ENCODE results near the gene BTBD9. TPM values are rescaled to one million over a fixed set of nuclear protein-coding genes. Genes with fewer than 3 reads are reported as not detected.

Gene BTBD9
- total RNA-seq (10 to 100 TPM; 16.1 to 43.1 (median 29.0) TPM), polyA plus RNA-seq (1 to 10 TPM; 1.2 to 3.7 (median 1.5) TPM)
- long read RNA-seq, donor 1, result 0 reads
- long read RNA-seq, donor 2, result 0 reads

GRCh38 chr6:38639498-38640215 is at the start of gene BTBD9:
Gene BTBD9, minus strand, starts transcription at chr6:38639929.
- H3K4me1 ChIP-seq, result peaks cover 10 to 52% (median 23%) of the 10 kb centered on the region in 6 donors
- H3K36me3 ChIP-seq, result no peaks in the 10 kb centered on the region
- 0 to 2% (median 1%) methylated on average over 19 to 82 of the region's 82 CpGs for WGBS, 5 donors
- H3K27me3 ChIP-seq (replicated peaks in 1 of 7), result no peaks in the 10 kb centered on the region
- H3K9me3 ChIP-seq, result no peaks in the 10 kb centered on the region
- peak within 1 kb of the TSS; percentile 89 to 95 (median 94) for H3K27ac ChIP-seq
- intact Hi-C loops (cut with DNase I; ENCODE audit: low total_unique reads), result no loop called here
- H3K4me3 ChIP-seq, result peak within 1 kb of the TSS; percentile 73 to 97 (median 93)
- TF ChIP-seq, protein P1, sequence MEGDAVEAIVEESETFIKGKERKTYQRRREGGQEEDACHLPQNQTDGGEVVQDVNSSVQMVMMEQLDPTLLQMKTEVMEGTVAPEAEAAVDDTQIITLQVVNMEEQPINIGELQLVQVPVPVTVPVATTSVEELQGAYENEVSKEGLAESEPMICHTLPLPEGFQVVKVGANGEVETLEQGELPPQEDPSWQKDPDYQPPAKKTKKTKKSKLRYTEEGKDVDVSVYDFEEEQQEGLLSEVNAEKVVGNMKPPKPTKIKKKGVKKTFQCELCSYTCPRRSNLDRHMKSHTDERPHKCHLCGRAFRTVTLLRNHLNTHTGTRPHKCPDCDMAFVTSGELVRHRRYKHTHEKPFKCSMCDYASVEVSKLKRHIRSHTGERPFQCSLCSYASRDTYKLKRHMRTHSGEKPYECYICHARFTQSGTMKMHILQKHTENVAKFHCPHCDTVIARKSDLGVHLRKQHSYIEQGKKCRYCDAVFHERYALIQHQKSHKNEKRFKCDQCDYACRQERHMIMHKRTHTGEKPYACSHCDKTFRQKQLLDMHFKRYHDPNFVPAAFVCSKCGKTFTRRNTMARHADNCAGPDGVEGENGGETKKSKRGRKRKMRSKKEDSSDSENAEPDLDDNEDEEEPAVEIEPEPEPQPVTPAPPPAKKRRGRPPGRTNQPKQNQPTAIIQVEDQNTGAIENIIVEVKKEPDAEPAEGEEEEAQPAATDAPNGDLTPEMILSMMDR (IDR thresholded peaks at IDR 0.05 in 8 of 11, conservative IDR thresholded peaks at IDR 0.05 in 3 of 11), result peak in 1 of 11 experiments; percentile 17
- peak in 1 of 3 donors; percentile 3 for TF ChIP-seq POLR2A (IDR thresholded peaks at IDR 0.05)
- peak; percentile 84 to 87 (median 84) for TF ChIP-seq POLR2AphosphoS5 (IDR thresholded peaks at IDR 0.05)
- peak; percentile 97 for DNase-seq

- Histone ChIP-seq H3K4me1 (peaks cover 5 to 54% (median 17%) of the 10 kb centered on the region in 6 donors), H3K27me3 (replicated peaks in 1 of 7) (no peaks in the 10 kb centered on the region), H3K9me3 (no peaks in the 10 kb centered on the region), H3K27ac (peak overlapping the region in 4 of 8 donors; percentile 52 to 73 (median 60)), H3K4me3 (peak overlapping the region in 1 of 8 donors; percentile 10), H3K36me3 (peaks cover 0 to 37% (median 8%) of the 10 kb centered on the region in 6 donors)
- intact Hi-C loops (cut with DNase I; ENCODE audit: low total_unique reads), result no loop called here
- WGBS, 5 donors, result 34 to 65% (median 36%) methylated on average over 6 of the region's 6 CpGs
- DNase-seq, result no peak
- TF ChIP-seq, protein P1 (IDR thresholded peaks at IDR 0.05 in 8 of 11, conservative IDR thresholded peaks at IDR 0.05 in 3 of 11), result peak in 1 of 11 experiments; percentile 28
- TF ChIP-seq POLR2AphosphoS5 (IDR thresholded peaks at IDR 0.05) (peak in 2 of 3 donors; percentile 37 to 66), POLR2A (IDR thresholded peaks at IDR 0.05) (no peak)
Observed at GRCh38 chr6:38688579-38689087, 48.9 kb upstream of the BTBD9 start.

DNA sequence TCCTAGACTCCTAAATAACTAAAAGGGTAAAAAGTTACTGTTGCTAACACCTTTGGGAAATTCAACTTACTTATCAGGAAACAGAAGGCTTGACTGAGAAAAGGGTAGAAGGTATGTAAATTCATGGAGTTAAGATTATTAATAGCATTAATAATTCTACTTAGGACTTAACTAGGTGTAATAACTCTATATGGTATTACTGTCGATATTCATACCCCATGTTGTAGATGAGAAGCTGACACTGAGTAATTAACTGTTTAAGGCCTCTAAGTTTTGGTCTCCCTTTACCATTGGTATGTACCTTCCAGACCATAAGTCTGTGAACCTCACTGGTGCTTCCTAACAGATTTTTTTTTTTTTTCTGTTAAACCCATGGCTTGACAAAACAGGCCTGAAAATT is 47.8 kb upstream of the BTBD9 start:
- Histone ChIP-seq H3K27ac (peak overlapping the region in 3 of 8 donors; percentile 52 to 73 (median 65)), H3K4me1 (peaks cover 5 to 54% (median 17%) of the 10 kb centered on the region in 6 donors), H3K9me3 (no peaks in the 10 kb centered on the region), H3K4me3 (peak overlapping the region in 1 of 8 donors; percentile 15), H3K27me3 (replicated peaks in 1 of 7) (no peaks in the 10 kb centered on the region), H3K36me3 (peaks cover 3 to 48% (median 15%) of the 10 kb centered on the region in 6 donors)
- no peak for DNase-seq
- TF ChIP-seq POLR2AphosphoS5 (IDR thresholded peaks at IDR 0.05) (no peak), POLR2A (IDR thresholded peaks at IDR 0.05) (no peak)
- TF ChIP-seq, protein P1 (IDR thresholded peaks at IDR 0.05 in 8 of 11, conservative IDR thresholded peaks at IDR 0.05 in 3 of 11), result no peak
- intact Hi-C loops (cut with DNase I; ENCODE audit: low total_unique reads), result no loop called here
- 94 to 100% (median 96%) methylated on average over 1 of the region's 1 CpG for WGBS, 5 donors

DNA sequence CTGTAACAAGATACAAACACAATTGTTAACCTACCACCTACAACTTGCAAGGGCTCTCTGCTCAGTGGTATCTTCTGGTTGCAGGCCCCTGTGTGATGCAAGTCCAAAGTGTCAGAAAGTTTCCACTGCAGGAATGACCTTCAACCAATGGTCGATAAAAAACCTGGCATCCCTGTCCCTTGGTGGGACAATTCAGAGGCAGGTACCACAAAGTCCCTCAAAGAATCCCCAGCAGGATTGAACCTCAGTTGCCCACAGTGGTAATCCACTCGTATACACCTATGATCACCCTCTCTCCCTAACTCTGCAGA is 47.3 kb upstream of the BTBD9 start:
- Histone ChIP-seq H3K4me3 (peak overlapping the region in 1 of 8 donors; percentile 15), H3K4me1 (peaks cover 5 to 54% (median 17%) of the 10 kb centered on the region in 6 donors), H3K27me3 (replicated peaks in 1 of 7) (no peaks in the 10 kb centered on the region), H3K27ac (peak overlapping the region in 2 of 8 donors; percentile 65 to 73), H3K36me3 (peaks cover 3 to 54% (median 20%) of the 10 kb centered on the region in 6 donors), H3K9me3 (no peaks in the 10 kb centered on the region)
- intact Hi-C loops (cut with DNase I; ENCODE audit: low total_unique reads), result no loop called here
- DNase-seq, result no peak
- no peak for TF ChIP-seq POLR2A (IDR thresholded peaks at IDR 0.05)
- TF ChIP-seq POLR2AphosphoS5 (IDR thresholded peaks at IDR 0.05), result no peak
- TF ChIP-seq, protein P1 (IDR thresholded peaks at IDR 0.05 in 8 of 11, conservative IDR thresholded peaks at IDR 0.05 in 3 of 11), result no peak
- 69 to 94% (median 80%) methylated on average over 2 of the region's 2 CpGs for WGBS, 5 donors
